ENCODE results near the gene PSPN. TPM values are rescaled to one million over a fixed set of nuclear protein-coding genes. Genes with fewer than 3 reads are reported as not detected.

PSPN gene
- total and polyA plus RNA-seq, 2 of the 13 experiments (the other 11 are each of a cell fraction or from before 2014, with no cell fraction given): 0.69 to 1.1 TPM

GRCh38 chr19:6424939-6425731, 49.4 kb upstream of the PSPN start (continued):
- TF ChIP-seq ZNF709 (CRISPR knock-in tag; IDR thresholded peaks at IDR 0.05) (peak; percentile 48; the same call in 1 of the 2 replicates), ZNF770 (CRISPR knock-in tag; IDR thresholded peaks at IDR 0.05) (no peak), RAD51 (IDR thresholded peaks at IDR 0.05; ENCODE audit: borderline replicate concordance) (peak; percentile 89), PHF21A (CRISPR knock-in tag; IDR thresholded peaks at IDR 0.05) (peak; percentile 83), CHD4 (IDR thresholded peaks at IDR 0.05; ENCODE audit: borderline replicate concordance, low read length) (no peak), ATF6 (CRISPR knock-in tag; conservative IDR thresholded peaks at IDR 0.05) (no peak), ZNF567 (CRISPR knock-in tag; IDR thresholded peaks at IDR 0.05; ENCODE audit: borderline replicate concordance) (no peak), PRDM15 (CRISPR knock-in tag; IDR thresholded peaks at IDR 0.05) (no peak), RXRB (CRISPR knock-in tag; IDR thresholded peaks at IDR 0.05; ENCODE audit: borderline replicate concordance) (no peak), ZNF703 (CRISPR knock-in tag; IDR thresholded peaks at IDR 0.05; ENCODE audit: borderline replicate concordance) (no peak), ZNF124 (CRISPR knock-in tag; IDR thresholded peaks at IDR 0.05) (no peak), KDM6A (CRISPR knock-in tag; IDR thresholded peaks at IDR 0.05; ENCODE audit: low read depth) (no peak), ZNF337 (CRISPR knock-in tag; IDR thresholded peaks at IDR 0.05; ENCODE audit: borderline replicate concordance, low read depth) (no peak), ZNF329 (CRISPR knock-in tag; IDR thresholded peaks at IDR 0.05; ENCODE audit: low read depth) (0 out of 2 replicates have a peak, but pooled peaks have one; percentile 51), DMTF1 (CRISPR knock-in tag; IDR thresholded peaks at IDR 0.05) (no peak), ZNF564 (CRISPR knock-in tag; IDR thresholded peaks at IDR 0.05) (no peak), REL (CRISPR knock-in tag; conservative IDR thresholded peaks at IDR 0.05) (no peak), ARNTL (CRISPR knock-in tag; IDR thresholded peaks at IDR 0.05) (peak; percentile 97)

Measured in HepG2 (cell line).